Activated T-helper 17 cell treated with anti-CD3 and anti-CD28 coated beads, Interleukin-2, amount 50 U/mL, for 72 hours (primary cell): ENCODE measurements around the gene RNASEH2B. TPM values are rescaled to one million over a fixed set of nuclear protein-coding genes. Genes with fewer than 3 reads are reported as not detected.

Experiments
- ATAC-seq: fragments of 150-1000 bp; cut with Tn5 transposase; replicated peaks from 2 replicates; pipeline ENCODE4 v1.10.0; 2021; ENCODE audit warnings: mild to moderate bottlenecking, moderate library complexity
- H3K27ac Mint-ChIP-seq: one replicate; pipeline ENCODE4 v1.8.0; 2022; ENCODE audit warnings: mixed read lengths
- H3K27me3 Mint-ChIP-seq: one replicate; pipeline ENCODE4 v1.8.0; 2022; ENCODE audit warnings: mixed read lengths
- H3K36me3 Mint-ChIP-seq: one replicate; pipeline ENCODE4 v1.8.0; 2022; ENCODE audit warnings: low read depth, mild to moderate bottlenecking, mixed read lengths
- H3K4me1 Mint-ChIP-seq: one replicate; pipeline ENCODE4 v1.8.0; 2022; ENCODE audit warnings: mixed read lengths
- H3K4me3 Mint-ChIP-seq: one replicate; pipeline ENCODE4 v1.8.0; 2022; ENCODE audit warnings: mild to moderate bottlenecking, mixed read lengths
- H3K9me3 Mint-ChIP-seq: one replicate; pipeline ENCODE4 v1.8.0; 2022; ENCODE audit warnings: mixed read lengths
- total RNA-seq, 2 donors: library from RNA; stranded (reverse); gene quantifications; one replicate each; pipeline ENCODE4 v1.2.3, GENCODE V29; 2022

RNASEH2B gene
- total RNA-seq, 2 donors from 2014 or later = 29.8 to 58.7 TPM

GRCh38 chr13:51004111-51004865 is 94.7 kb downstream of the RNASEH2B start:
- Mint-ChIP-seq H3K27ac (no peak overlapping the region), H3K36me3 (no peaks in the 10 kb centered on the region), H3K4me1 (no peaks in the 10 kb centered on the region), H3K4me3 (no peak overlapping the region), H3K9me3 (no peaks in the 10 kb centered on the region), H3K27me3 (peaks cover 11% of the 10 kb centered on the region)
- ATAC-seq = no peak

GRCh38 chr13:51004918-51005460 is 95.4 kb downstream of the RNASEH2B start:
- Mint-ChIP-seq H3K4me1 (no peaks in the 10 kb centered on the region), H3K4me3 (no peak overlapping the region), H3K36me3 (no peaks in the 10 kb centered on the region), H3K27me3 (peaks cover 11% of the 10 kb centered on the region), H3K27ac (no peak overlapping the region), H3K9me3 (no peaks in the 10 kb centered on the region)
- ATAC-seq = no peak

GRCh38 chr13:51005566-51005965 is 96.0 kb downstream of the RNASEH2B start:
- no peaks in the 10 kb centered on the region for H3K9me3 Mint-ChIP-seq
- H3K4me3 Mint-ChIP-seq = no peak overlapping the region
- no peaks in the 10 kb centered on the region for H3K36me3 Mint-ChIP-seq
- H3K27me3 Mint-ChIP-seq = peaks cover 11% of the 10 kb centered on the region
- no peak for ATAC-seq
- H3K4me1 Mint-ChIP-seq = no peaks in the 10 kb centered on the region
- H3K27ac Mint-ChIP-seq = no peak overlapping the region

Other genes with a start within 250 kb of the RNASEH2B start
- not detected for gene DLEU7, start 66.1 kb upstream of the RNASEH2B start, total RNA-seq
- gene C13orf42, start 201.5 kb downstream of the RNASEH2B start, total RNA-seq = not detected